Muscle layer of colon (tissue), 2 donors: ENCODE measurements around the gene PTMS.

Experiments used
- H3K27ac ChIP-seq: one replicate; pipeline ENCODE4 v1.7.0; 2013; ENCODE audit warnings: low read depth, mild to moderate bottlenecking, low read length, moderate library complexity
- H3K27me3 ChIP-seq, 2 donors: one replicate each; pipeline ENCODE4 v1.7.0; 2013; ENCODE audit warnings: low read length in 2 of 2, mild to moderate bottlenecking in 2 of 2; ENCODE audit not compliant: insufficient read depth in 2 of 2, control insufficient read depth in 1 of 2
- H3K36me3 ChIP-seq: one replicate; pipeline ENCODE4 v1.7.0; 2013; ENCODE audit warnings: mild to moderate bottlenecking, low read length; ENCODE audit not compliant: insufficient read depth
- H3K4me1 ChIP-seq: one replicate; pipeline ENCODE4 v1.7.0; 2013; ENCODE audit warnings: mild to moderate bottlenecking, low read length; ENCODE audit not compliant: insufficient read depth
- H3K4me3 ChIP-seq, 2 donors: one replicate each; pipeline ENCODE4 v1.7.0; 2013; ENCODE audit warnings: low read length in 2 of 2, low read depth in 1 of 2, mild to moderate bottlenecking in 1 of 2, moderate library complexity in 1 of 2
- H3K9ac ChIP-seq: one replicate; pipeline ENCODE4 v1.7.0; 2013; ENCODE audit warnings: low read length
- H3K9me3 ChIP-seq: one replicate; pipeline ENCODE4 v1.7.0; 2013; ENCODE audit warnings: mild to moderate bottlenecking, low read length
- donor health status: abdominal sarcoma.
- donor health status: Adenocarcinoma of cecum.

The PTMS gene

GRCh38 chr12:6765634-6766581 lies at the start of gene PTMS:
Gene PTMS, plus strand, starts transcription at chr12:6766363. Its CDS starts 343 bp downstream, at chr12:6766706.
- Histone ChIP-seq H3K27me3 (no peaks in the 10 kb centered on the region), H3K4me1 (peaks cover 57% of the 10 kb centered on the region), H3K27ac (peak within 1 kb of the TSS; percentile 90), H3K4me3 (peak within 1 kb of the TSS; percentile 79 to 88), H3K9me3 (no peaks in the 10 kb centered on the region), H3K36me3 (peaks cover 7% of the 10 kb centered on the region), H3K9ac (peak within 1 kb of the TSS; percentile 71)

GRCh38 chr12:6716874-6717437 lies 49.2 kb upstream of the PTMS start:
- Histone ChIP-seq H3K27me3 (no peaks in the 10 kb centered on the region), H3K4me3 (no peak overlapping the region), H3K4me1 (no peaks in the 10 kb centered on the region), H3K27ac (no peak overlapping the region), H3K9me3 (no peaks in the 10 kb centered on the region), H3K9ac (no peak overlapping the region), H3K36me3 (no peaks in the 10 kb centered on the region)

- H3K36me3 ChIP-seq, result peaks cover 10% of the 10 kb centered on the region
- H3K4me1 ChIP-seq, result peaks cover 14% of the 10 kb centered on the region
- no peaks in the 10 kb centered on the region for H3K27me3 ChIP-seq
- no peak overlapping the region for H3K4me3 ChIP-seq
- no peak overlapping the region for H3K9ac ChIP-seq
- H3K27ac ChIP-seq, result no peak overlapping the region
- no peaks in the 10 kb centered on the region for H3K9me3 ChIP-seq
Observed at GRCh38 chr12:6722863-6723262, 43.3 kb upstream of the PTMS start.

- peaks cover 19% of the 10 kb centered on the region for H3K36me3 ChIP-seq
- H3K4me3 ChIP-seq, result peak within 1 kb of the TSS; percentile 52 to 64
- no peaks in the 10 kb centered on the region for H3K9me3 ChIP-seq
- no peaks in the 10 kb centered on the region for H3K27me3 ChIP-seq
- peak within 1 kb of the TSS; percentile 28 for H3K9ac ChIP-seq
- H3K27ac ChIP-seq, result peak within 1 kb of the TSS; percentile 70
- peaks cover 14% of the 10 kb centered on the region for H3K4me1 ChIP-seq
Observed at GRCh38 chr12:6723607-6724408, 42.4 kb upstream of the PTMS start, which contains the start of gene COPS7A. Gene COPS7A, plus strand, starts transcription at chr12:6724046. Its CDS starts 611 bp downstream, at chr12:6724657.

GRCh38 chr12:6724409-6724797 lies 41.8 kb upstream of the PTMS start:
- H3K4me3 ChIP-seq, result peak overlapping the region; percentile 52 to 64
- H3K36me3 ChIP-seq, result peaks cover 25% of the 10 kb centered on the region
- H3K4me1 ChIP-seq, result peaks cover 14% of the 10 kb centered on the region
- no peaks in the 10 kb centered on the region for H3K27me3 ChIP-seq
- H3K9me3 ChIP-seq, result no peaks in the 10 kb centered on the region
- peak overlapping the region; percentile 62 for H3K27ac ChIP-seq
- H3K9ac ChIP-seq, result peak overlapping the region; percentile 28

- peaks cover 35% of the 10 kb centered on the region for H3K36me3 ChIP-seq
- no peak overlapping the region for H3K4me3 ChIP-seq
- H3K27ac ChIP-seq, result no peak overlapping the region
- peaks cover 14% of the 10 kb centered on the region for H3K4me1 ChIP-seq
- H3K27me3 ChIP-seq, result no peaks in the 10 kb centered on the region
- H3K9ac ChIP-seq, result no peak overlapping the region
- no peaks in the 10 kb centered on the region for H3K9me3 ChIP-seq
Observed at GRCh38 chr12:6725350-6725749, 40.8 kb upstream of the PTMS start.

- Histone ChIP-seq H3K9ac (no peak overlapping the region), H3K36me3 (peaks cover 50% of the 10 kb centered on the region), H3K4me3 (no peak overlapping the region), H3K27ac (no peak overlapping the region), H3K4me1 (peaks cover 14% of the 10 kb centered on the region), H3K9me3 (no peaks in the 10 kb centered on the region), H3K27me3 (no peaks in the 10 kb centered on the region)
Observed at GRCh38 chr12:6729186-6729585, 37.0 kb upstream of the PTMS start.

GRCh38 chr12:6730169-6730568 lies 36.0 kb upstream of the PTMS start:
- Histone ChIP-seq H3K36me3 (peaks cover 50% of the 10 kb centered on the region), H3K4me3 (no peak overlapping the region), H3K9ac (no peak overlapping the region), H3K4me1 (peaks cover 5% of the 10 kb centered on the region), H3K27ac (no peak overlapping the region), H3K9me3 (no peaks in the 10 kb centered on the region), H3K27me3 (no peaks in the 10 kb centered on the region)

GRCh38 chr12:6734506-6735387 lies 31.4 kb upstream of the PTMS start:
- no peaks in the 10 kb centered on the region for H3K27me3 ChIP-seq
- H3K36me3 ChIP-seq, result peaks cover 22% of the 10 kb centered on the region
- H3K4me1 ChIP-seq, result peaks cover 6% of the 10 kb centered on the region
- H3K27ac ChIP-seq, result no peak overlapping the region
- H3K9me3 ChIP-seq, result no peaks in the 10 kb centered on the region
- H3K4me3 ChIP-seq, result no peak overlapping the region
- no peak overlapping the region for H3K9ac ChIP-seq

GRCh38 chr12:6735448-6736191 lies 30.5 kb upstream of the PTMS start:
- Histone ChIP-seq H3K4me3 (no peak overlapping the region), H3K27me3 (no peaks in the 10 kb centered on the region), H3K27ac (peak overlapping the region; percentile 18), H3K9ac (no peak overlapping the region), H3K4me1 (peaks cover 6% of the 10 kb centered on the region), H3K9me3 (no peaks in the 10 kb centered on the region), H3K36me3 (peaks cover 13% of the 10 kb centered on the region)
